Activated CD8-positive, alpha-beta memory T cell treated with anti-CD3 and anti-CD28 coated beads, Interleukin-2, amount 50 U/mL, for 24 hours (primary cell): ENCODE results near the gene MRPL50.

Experiments used
- DNase-seq: peaks from one replicate; pipeline ENCODE4 v3.0.0-alpha.2; 2020; ENCODE audit errors: extremely low read depth

Gene MRPL50

GRCh38 chr9:101398068-101398929 lies at the start of gene MRPL50, which contains the start of gene ZNF189:
TSS of gene MRPL50 (minus strand) at chr9:101398618. CDS start at chr9:101398592, 26 bp downstream.
TSS of gene ZNF189 (plus strand) at chr9:101398851. CDS start at chr9:101399157, 306 bp downstream.
- peak; percentile 91 for DNase-seq

GRCh38 chr9:101446732-101447131 lies 48.3 kb upstream of the MRPL50 start:
- DNase-seq = no peak

- DNase-seq = no peak
Measured at GRCh38 chr9:101445353-101446029, 47.1 kb upstream of the MRPL50 start.

- DNase-seq = no peak
Measured at GRCh38 chr9:101443364-101443771, 45.0 kb upstream of the MRPL50 start.

- DNase-seq = no peak
Measured at GRCh38 chr9:101442736-101443135, 44.3 kb upstream of the MRPL50 start.

GRCh38 chr9:101442318-101442717 lies 43.9 kb upstream of the MRPL50 start:
- no peak for DNase-seq

GRCh38 chr9:101440714-101441230 lies 42.4 kb upstream of the MRPL50 start:
- DNase-seq = no peak

- no peak for DNase-seq
Measured at GRCh38 chr9:101438523-101438922, 40.1 kb upstream of the MRPL50 start.

GRCh38 chr9:101437806-101438232 lies 39.4 kb upstream of the MRPL50 start:
- no peak for DNase-seq

- DNase-seq = no peak
Measured at GRCh38 chr9:101435601-101436079, 37.2 kb upstream of the MRPL50 start, which contains the start of gene ALDOB. TSS of gene ALDOB (minus strand) at chr9:101435774. CDS start at chr9:101430887, 4,887 bp downstream.

GRCh38 chr9:101434998-101435397 lies 36.6 kb upstream of the MRPL50 start:
- no peak for DNase-seq

GRCh38 chr9:101433229-101433628 lies 34.8 kb upstream of the MRPL50 start:
- DNase-seq = no peak

GRCh38 chr9:101432740-101433139 lies 34.3 kb upstream of the MRPL50 start:
- DNase-seq = no peak

- no peak for DNase-seq
Measured at GRCh38 chr9:101432171-101432570, 33.8 kb upstream of the MRPL50 start.

GRCh38 chr9:101429736-101430135 lies 31.3 kb upstream of the MRPL50 start:
- no peak for DNase-seq

- no peak for DNase-seq
Measured at GRCh38 chr9:101428909-101429308, 30.5 kb upstream of the MRPL50 start.

GRCh38 chr9:101427957-101428655 lies 29.7 kb upstream of the MRPL50 start:
- no peak for DNase-seq

GRCh38 chr9:101427358-101427757 lies 28.9 kb upstream of the MRPL50 start:
- no peak for DNase-seq

- no peak for DNase-seq
Measured at GRCh38 chr9:101421653-101422065, 23.2 kb upstream of the MRPL50 start.

GRCh38 chr9:101419863-101420262 lies 21.4 kb upstream of the MRPL50 start:
- DNase-seq = no peak

- DNase-seq = no peak
Measured at GRCh38 chr9:101418518-101419430, 20.4 kb upstream of the MRPL50 start.
